ENCODE data around the gene SLC43A2. TPM values are rescaled to one million over a fixed set of nuclear protein-coding genes. Genes with fewer than 3 reads are reported as not detected.

Gene SLC43A2
- total and polyA plus RNA-seq, 10 of the 15 experiments (the other 5 are each of a cell fraction or from before 2014, with no cell fraction given), result 0.03 to 14.0 (median 5.3) TPM

DNA sequence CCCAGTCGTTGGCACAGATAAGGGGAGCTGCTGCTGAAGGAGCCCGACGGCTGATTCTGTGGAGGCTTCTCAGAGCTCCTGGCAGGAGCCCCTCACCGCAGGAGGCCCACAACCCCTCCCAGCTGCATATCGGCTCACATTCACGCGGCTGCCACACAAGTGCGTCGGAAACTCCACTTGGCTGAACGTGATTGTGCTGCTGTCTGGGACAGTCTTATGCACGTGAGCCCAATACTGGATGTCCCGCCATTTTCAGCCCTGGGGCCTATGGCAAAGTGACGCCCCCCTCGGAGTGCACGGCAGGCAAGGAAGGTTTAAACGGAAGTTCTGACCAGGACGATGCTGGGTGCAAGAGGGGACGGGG, 57.3 kb downstream of the SLC43A2 start:
- 66% methylated on average over 18 of the region's 18 CpGs for WGBS (ENCODE audit: insufficient coverage, insufficient replicate concordance, low lambda C conversion rate, missing lambda C conversion rate)
- H3K4me1 ChIP-seq (ENCODE audit: control insufficient read depth, insufficient read depth, low read length), result 0 out of 2 replicates have a peak, but pooled peaks cover 3% of the 10 kb centered on the region
- ChIA-PET CTCF (interaction anchor here (11.9 kb wide), 1 partner anchor 58 kb away, joined by 380 read pairs; the partner anchor contains the start of gene SLC43A2), POLR2A (interaction anchor here (0.6 kb wide), 1 partner anchor 111 kb away, joined by 5 read pairs; no protein-coding TSS in a partner anchor), SMC1A (ENCODE audit: uncharacterized antibody, unreplicated experiment) (interaction anchor here (1.1 kb wide), 1 partner anchor 59 kb away, joined by 5 read pairs; no protein-coding TSS in a partner anchor), RAD21 (ENCODE audit: unreplicated experiment) (interaction anchor here (0.6 to 10.1 kb wide), 3 partner anchors 58 to 228 kb away, joined by 3 to 317 read pairs (median 3); partner anchors contain the start of genes RILP and SLC43A2)
- no peaks in the 10 kb centered on the region for H3K9me3 ChIP-seq (replicated peaks; ENCODE audit: control insufficient read depth, insufficient read depth, low read length)
- in situ Hi-C loops (cut with MboI), result loop anchor here (10.0 kb wide), 1 partner anchor 53 kb away; the partner anchor contains the start of gene SLC43A2
- intact Hi-C loops (cut with micrococcal nuclease; ENCODE audit: unreplicated experiment), result no loop called here
- no peak for FAIRE-seq
- TF ChIP-seq ZNF274 (IDR thresholded peaks at IDR 0.05; ENCODE audit: insufficient read depth, insufficient read length) (no peak), MYB (IDR thresholded peaks at IDR 0.05; ENCODE audit: borderline replicate concordance, low read depth, low read length) (no peak), ZBTB33 (IDR thresholded peaks at IDR 0.05) (no peak), SPI1 (IDR thresholded peaks at IDR 0.05; ENCODE audit: borderline replicate concordance, insufficient read depth, low read depth, low read length) (no peak), IRF3 (IDR thresholded peaks at IDR 0.05) (no peak), KLF5 (IDR thresholded peaks at IDR 0.05; ENCODE audit: partially characterized antibody) (no peak), TCF12 (IDR thresholded peaks at IDR 0.05; ENCODE audit: low read depth, low read length) (no peak), PML (IDR thresholded peaks at IDR 0.05; ENCODE audit: low read length) (no peak), CHD1 (IDR thresholded peaks at IDR 0.05; ENCODE audit: low read depth, low read length) (no peak), FOS (IDR thresholded peaks at IDR 0.05; ENCODE audit: borderline replicate concordance, extremely low read depth, insufficient read length) (no peak), RUNX3 (IDR thresholded peaks at IDR 0.05; ENCODE audit: low read length) (no peak), TBL1XR1 (IDR thresholded peaks at IDR 0.05; ENCODE audit: low read depth, low read length) (no peak)
- H3K4me2 ChIP-seq (ENCODE audit: control insufficient read depth, insufficient read depth), result no peak overlapping the region
- H3K79me2 ChIP-seq (ENCODE audit: control insufficient read depth, insufficient read depth, low read length), result no peaks in the 10 kb centered on the region
- H3K27ac ChIP-seq (ENCODE audit: control insufficient read depth, insufficient read depth), result no peak overlapping the region
- H4K20me1 ChIP-seq (ENCODE audit: control insufficient read depth, insufficient read depth), result no peaks in the 10 kb centered on the region
- H3K27me3 ChIP-seq (replicated peaks in 1 of 2; ENCODE audit: control insufficient read depth in 2 of 2, insufficient read depth in 2 of 2, low read length in 1 of 2), result no peaks in the 10 kb centered on the region
- no peak overlapping the region for H2AFZ ChIP-seq (ENCODE audit: control insufficient read depth, low read depth, low read length)
- no peak overlapping the region for H3K9ac ChIP-seq (ENCODE audit: control insufficient read depth, insufficient read depth, low read length)
- no peak for ATAC-seq
- no peak overlapping the region for H3K4me3 ChIP-seq
- no peaks in the 10 kb centered on the region; a peak in 1 of 4 replicates for H3K36me3 ChIP-seq (ENCODE audit: control insufficient read depth in 2 of 2, insufficient read depth in 2 of 2, low read length in 1 of 2)
- DNase-seq (ENCODE audit: low read depth, low spot score), result no peak
- BruUV-seq (replicated peaks), result no TSS peak

Measured in GM12878 (cell line).